C1 segment of cervical spinal cord (tissue), 14 donors: ENCODE data around the gene SV2C.
"Not testable (repeated sequence)": the region's sequence is repeated elsewhere in the genome, so short reads cannot be mapped to it uniquely, and the experiment has no call there.

Experiments used
- DNase-seq, 14 donors: peaks; one replicate each; lab custom pipeline; 2025; lab: John Stamatoyannopoulos, UW

SV2C gene

GRCh38 chr5:76199336-76200318, 116.4 kb downstream of the SV2C start:
- DNase-seq, result no peak

- DNase-seq, result no peak
These were observed 119.0 kb downstream of the SV2C start for GRCh38 chr5:76202182-76202581.

GRCh38 chr5:76204191-76204590, 121.0 kb downstream of the SV2C start:
- no peak for DNase-seq

- DNase-seq, result no peak
These were observed 121.5 kb downstream of the SV2C start for GRCh38 chr5:76204713-76205112.

- DNase-seq, result no peak
These were observed 123.9 kb downstream of the SV2C start for GRCh38 chr5:76207120-76207519.

GRCh38 chr5:76209297-76209696, 126.1 kb downstream of the SV2C start:
- DNase-seq, result no peak

GRCh38 chr5:76210946-76211345, 127.8 kb downstream of the SV2C start:
- no peak for DNase-seq

GRCh38 chr5:76213858-76214257, 130.7 kb downstream of the SV2C start:
- DNase-seq, result no peak

GRCh38 chr5:76216748-76217147, 133.6 kb downstream of the SV2C start:
- DNase-seq, result no peak

- DNase-seq, result no peak
These were observed 136.5 kb downstream of the SV2C start for GRCh38 chr5:76219636-76220035.

GRCh38 chr5:76221311-76221710, 138.1 kb downstream of the SV2C start:
- DNase-seq, result no peak

GRCh38 chr5:76222318-76222717, 139.1 kb downstream of the SV2C start:
- no peak for DNase-seq

- DNase-seq, result no peak
These were observed 140.5 kb downstream of the SV2C start for GRCh38 chr5:76223696-76224095.

GRCh38 chr5:76224898-76225297, 141.7 kb downstream of the SV2C start:
- no peak for DNase-seq

- DNase-seq, result no peak
These were observed 142.2 kb downstream of the SV2C start for GRCh38 chr5:76225336-76225735.

- no peak for DNase-seq
These were observed 146.7 kb downstream of the SV2C start for GRCh38 chr5:76229900-76230299.

GRCh38 chr5:76230711-76231285, 147.6 kb downstream of the SV2C start:
- DNase-seq, result no peak

- DNase-seq, result no peak
These were observed 151.5 kb downstream of the SV2C start for GRCh38 chr5:76234665-76235064.

- no peak for DNase-seq
These were observed 153.5 kb downstream of the SV2C start for GRCh38 chr5:76236684-76237083.

- DNase-seq, result no peak
These were observed 157.2 kb downstream of the SV2C start for GRCh38 chr5:76240336-76240735.

- DNase-seq, result not testable (repeated sequence)
These were observed 159.0 kb downstream of the SV2C start for GRCh38 chr5:76242155-76242554.

GRCh38 chr5:76245590-76245989, 162.4 kb downstream of the SV2C start:
- DNase-seq, result no peak

- DNase-seq, result no peak
These were observed 166.4 kb downstream of the SV2C start for GRCh38 chr5:76249621-76250020.
